KOPT-K1 (cell line): ENCODE data around the gene ARSB.
"Not testable (repeated sequence)": the region's sequence is repeated elsewhere in the genome, so short reads cannot be mapped to it uniquely, and the experiment has no call there.

Source experiments
- H3K27ac ChIP-seq: fragments of 200-600 bp; sonication (generic); 2 replicates; pipeline ENCODE4 v1.5.1; 2016; ENCODE audit warnings: antibody characterized with exemption, mild to moderate bottlenecking, low read depth, low read length; ENCODE audit not compliant: poor library complexity, severe bottlenecking
- H3K36me3 ChIP-seq: fragments of 200-600 bp; sonication (generic); 2 replicates; pipeline ENCODE4 v1.5.1; 2017; ENCODE audit warnings: antibody characterized with exemption, mild to moderate bottlenecking, low read length, moderate library complexity; ENCODE audit not compliant: insufficient read depth
- H3K9me3 ChIP-seq: fragments of 200-600 bp; sonication (generic); 2 replicates; pipeline ENCODE4 v1.5.1; 2017; ENCODE audit warnings: antibody characterized with exemption, low read length, mild to moderate bottlenecking; ENCODE audit not compliant: insufficient read depth, poor library complexity, severe bottlenecking

The ARSB gene

DNA sequence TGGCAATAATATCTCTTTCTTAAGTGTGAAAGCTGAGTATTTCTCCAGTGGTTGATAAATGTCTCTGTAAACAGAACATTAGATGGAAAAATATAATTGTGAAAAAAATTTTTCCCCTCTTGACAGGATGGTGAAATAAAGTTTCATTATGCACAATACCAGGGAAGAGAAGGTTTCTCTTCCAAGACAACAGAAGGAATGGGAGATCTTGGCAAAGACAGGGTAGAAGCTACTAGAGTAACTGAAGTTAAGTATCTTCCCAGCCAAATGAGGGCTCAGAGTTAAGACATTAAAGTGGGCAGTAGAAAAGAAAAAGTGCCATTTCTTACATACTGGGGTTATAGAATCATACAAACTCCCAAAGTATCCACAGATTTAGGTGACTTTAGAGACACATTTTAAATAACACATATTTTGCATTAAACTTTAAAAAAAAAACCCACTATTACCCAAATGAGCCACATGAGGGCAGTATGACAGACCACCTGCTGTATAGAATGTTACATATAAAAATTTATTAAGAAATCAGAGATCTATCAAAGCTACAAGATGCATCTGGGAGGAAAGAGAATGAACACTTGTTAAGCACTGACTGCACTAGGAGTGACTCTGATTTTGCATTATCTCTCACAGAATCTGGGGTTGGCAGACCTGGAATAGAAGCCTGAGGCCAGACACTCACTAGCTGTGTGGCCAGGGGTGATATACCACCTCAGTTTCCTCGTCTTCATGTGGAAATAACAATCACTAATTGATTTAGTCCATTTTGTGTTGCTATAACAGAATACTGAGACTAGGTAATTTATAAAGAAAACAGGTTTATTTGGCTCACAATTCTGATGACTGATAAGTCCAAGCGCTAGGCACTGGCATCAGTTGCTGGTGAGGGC is 98.5 kb downstream of the ARSB start:
- Histone ChIP-seq H3K9me3 (no peaks in the 10 kb centered on the region), H3K36me3 (no peaks in the 10 kb centered on the region), H3K27ac (no peak overlapping the region)

DNA sequence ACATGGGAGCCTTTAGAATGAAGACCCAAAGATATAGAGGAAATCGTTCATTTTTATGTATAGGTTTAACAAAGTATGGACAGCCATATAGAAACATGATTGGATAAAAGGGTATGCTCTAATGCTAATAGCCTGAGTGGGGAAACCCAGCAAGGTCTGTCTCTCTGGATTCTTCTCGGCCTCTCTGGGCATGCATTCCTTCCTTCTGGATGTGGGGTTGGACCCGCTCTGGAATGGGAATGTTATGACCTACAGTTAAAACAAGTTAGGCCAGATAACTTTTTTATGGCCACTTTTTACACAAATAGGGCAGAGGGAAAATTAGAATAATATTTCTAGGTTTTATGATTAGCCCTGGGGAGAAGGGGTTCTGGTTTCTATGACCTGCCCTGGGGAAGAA is 103.2 kb downstream of the ARSB start:
- H3K36me3 ChIP-seq, result no peaks in the 10 kb centered on the region
- H3K9me3 ChIP-seq, result no peaks in the 10 kb centered on the region
- no peak overlapping the region for H3K27ac ChIP-seq

GRCh38 chr5:78879516-78879915 is 105.6 kb downstream of the ARSB start:
- H3K36me3 ChIP-seq, result no peaks in the 10 kb centered on the region
- H3K27ac ChIP-seq, result no peak overlapping the region
- H3K9me3 ChIP-seq, result no peaks in the 10 kb centered on the region

- peaks cover 11% of the 10 kb centered on the region for H3K9me3 ChIP-seq
- not testable (repeated sequence) for H3K27ac ChIP-seq, H3K36me3 ChIP-seq
These were observed 119.0 kb downstream of the ARSB start for GRCh38 chr5:78866076-78866475.

DNA sequence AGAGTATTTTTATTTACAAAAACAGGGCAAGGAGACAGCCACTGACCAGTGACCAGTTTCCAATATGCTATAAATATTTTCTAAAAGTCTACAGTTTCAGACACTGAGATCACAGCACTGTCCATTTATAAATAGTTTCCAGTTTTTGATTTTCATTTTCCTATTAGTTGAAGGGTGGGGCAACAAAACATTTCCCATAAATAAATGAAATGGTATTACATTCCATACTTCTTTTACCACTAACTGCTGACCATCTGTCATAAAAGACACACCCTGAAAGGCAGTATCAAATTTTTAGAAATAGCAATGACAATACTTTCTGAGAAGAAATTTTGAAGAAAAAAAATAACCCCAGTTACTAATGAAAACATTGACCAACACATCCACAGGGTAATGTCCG is 126.7 kb downstream of the ARSB start:
- H3K36me3 ChIP-seq, result 0 out of 2 replicates have a peak, but pooled peaks cover 9% of the 10 kb centered on the region
- H3K27ac ChIP-seq, result no peak overlapping the region
- peaks cover 29% of the 10 kb centered on the region for H3K9me3 ChIP-seq

GRCh38 chr5:78855026-78855425 is 130.1 kb downstream of the ARSB start:
- peaks cover 31% of the 10 kb centered on the region for H3K9me3 ChIP-seq
- H3K36me3 ChIP-seq, result 0 out of 2 replicates have a peak, but pooled peaks cover 9% of the 10 kb centered on the region
- H3K27ac ChIP-seq, result no peak overlapping the region

DNA sequence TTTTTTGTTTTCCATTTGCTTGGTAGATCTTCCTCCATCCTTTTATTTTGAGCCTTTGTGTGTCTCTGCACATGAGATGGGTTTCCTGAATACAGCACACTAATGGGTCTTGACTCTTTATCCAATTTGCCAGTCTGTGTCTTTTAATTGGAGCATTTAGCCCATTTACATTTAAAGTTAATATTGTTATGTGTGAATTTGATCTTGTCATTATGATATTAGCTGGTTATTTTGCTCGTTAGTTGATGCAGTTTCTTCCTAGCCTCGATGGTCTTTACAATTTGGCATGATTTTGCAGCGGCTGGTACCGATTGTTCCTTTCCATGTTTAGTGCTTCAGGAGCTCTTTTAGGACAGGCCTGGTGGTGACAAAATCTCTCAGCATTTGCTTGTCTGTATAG is 133.2 kb downstream of the ARSB start:
- not testable (repeated sequence) for H3K27ac ChIP-seq, H3K36me3 ChIP-seq
- peaks cover 26% of the 10 kb centered on the region for H3K9me3 ChIP-seq

- Histone ChIP-seq H3K36me3 (no peaks in the 10 kb centered on the region), H3K9me3 (no peaks in the 10 kb centered on the region), H3K27ac (no peak overlapping the region)
These were observed 139.6 kb downstream of the ARSB start for GRCh38 chr5:78845470-78845869.

DNA sequence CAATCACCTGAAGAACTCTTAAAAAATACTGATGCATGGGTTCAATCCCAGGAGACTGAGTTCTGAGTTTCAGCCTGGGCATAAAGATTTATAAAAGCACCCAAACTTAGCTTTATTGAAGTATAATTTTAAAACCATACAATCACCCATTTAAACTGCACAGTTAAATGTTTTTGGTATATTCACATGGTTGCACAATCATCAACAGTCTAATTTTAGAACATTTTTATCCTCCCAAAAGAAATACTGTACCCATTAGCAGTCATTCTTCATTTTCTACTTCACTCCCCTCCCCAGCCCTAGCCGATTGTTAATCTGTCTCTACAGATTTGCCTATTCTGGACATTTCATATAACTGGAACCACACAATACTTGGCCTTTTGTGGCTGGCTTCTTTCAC is 141.7 kb downstream of the ARSB start:
- H3K9me3 ChIP-seq, result no peaks in the 10 kb centered on the region
- no peak overlapping the region for H3K27ac ChIP-seq

DNA sequence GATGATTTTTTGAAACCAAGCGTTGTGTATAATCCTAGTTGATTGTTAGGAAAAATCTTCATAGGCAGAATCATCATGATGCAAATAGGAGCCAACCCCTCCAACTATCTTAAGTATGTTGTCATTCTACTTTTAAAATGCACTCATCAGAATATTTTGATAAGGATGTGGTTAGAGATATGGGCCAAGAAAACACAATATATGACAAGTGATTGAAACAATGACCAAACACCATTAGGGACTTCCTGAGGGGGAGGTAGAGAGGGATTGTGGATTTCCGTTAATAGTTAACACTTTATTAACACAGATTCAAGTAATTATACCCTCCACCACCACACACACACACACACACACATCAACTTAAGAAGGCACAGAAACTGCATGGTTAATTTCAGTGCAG is 143.3 kb downstream of the ARSB start:
- Histone ChIP-seq H3K27ac (no peak overlapping the region), H3K36me3 (no peaks in the 10 kb centered on the region; the same call in 1 of the 2 replicates), H3K9me3 (no peaks in the 10 kb centered on the region)

More for the DNA sequence above, 141.7 kb downstream of the ARSB start:
- H3K36me3 ChIP-seq, result no peaks in the 10 kb centered on the region; the same call in 1 of the 2 replicates

DNA sequence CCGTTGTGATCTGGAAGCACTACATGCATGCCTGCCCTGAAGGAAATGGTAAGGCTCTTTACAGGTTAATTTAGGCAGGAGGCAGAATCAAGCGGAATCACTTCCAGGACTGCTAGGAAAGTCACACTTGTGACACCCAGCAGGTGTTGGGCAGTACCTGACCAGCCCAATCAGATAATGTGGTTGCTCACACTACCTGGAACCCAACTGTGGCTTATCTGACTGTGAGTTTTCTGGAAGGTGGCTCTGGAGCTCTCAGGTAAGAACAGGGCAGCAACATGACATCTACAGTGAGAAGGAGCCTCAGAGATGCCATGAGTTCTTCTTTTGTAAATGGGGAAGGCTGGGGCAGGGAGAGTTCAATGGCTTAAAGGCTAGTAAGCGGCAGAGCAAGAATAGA is 146.4 kb downstream of the ARSB start:
- H3K36me3 ChIP-seq, result no peaks in the 10 kb centered on the region; the same call in 1 of the 2 replicates

DNA sequence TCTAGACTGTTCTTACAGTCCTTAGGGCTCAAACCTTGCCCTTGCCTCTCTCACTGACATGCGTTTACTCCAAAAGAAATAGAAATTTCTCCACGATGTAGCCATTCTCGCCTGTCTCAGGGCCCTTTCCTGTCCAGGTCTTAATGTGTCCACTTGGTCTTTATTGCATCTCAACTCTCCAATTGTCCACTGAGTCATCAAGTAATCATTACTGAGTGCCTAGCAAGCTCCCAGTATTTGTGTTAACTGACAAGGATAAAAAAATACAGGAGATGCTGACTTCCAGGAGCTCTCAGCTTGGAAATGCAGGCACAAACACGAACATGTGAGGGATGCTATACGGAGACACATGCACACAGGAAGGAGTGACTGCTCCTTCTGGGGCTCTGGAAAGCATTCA is 147.3 kb downstream of the ARSB start:
- no peaks in the 10 kb centered on the region; the same call in 1 of the 2 replicates for H3K36me3 ChIP-seq
- H3K27ac ChIP-seq, result no peak overlapping the region
- no peaks in the 10 kb centered on the region for H3K9me3 ChIP-seq

More for the DNA sequence above, 146.4 kb downstream of the ARSB start:
- H3K9me3 ChIP-seq, result no peaks in the 10 kb centered on the region
- no peak overlapping the region for H3K27ac ChIP-seq

- Histone ChIP-seq H3K9me3 (no peaks in the 10 kb centered on the region), H3K36me3 (no peaks in the 10 kb centered on the region; the same call in 1 of the 2 replicates), H3K27ac (no peak overlapping the region)
These were observed 149.9 kb downstream of the ARSB start for GRCh38 chr5:78835176-78835575.

DNA sequence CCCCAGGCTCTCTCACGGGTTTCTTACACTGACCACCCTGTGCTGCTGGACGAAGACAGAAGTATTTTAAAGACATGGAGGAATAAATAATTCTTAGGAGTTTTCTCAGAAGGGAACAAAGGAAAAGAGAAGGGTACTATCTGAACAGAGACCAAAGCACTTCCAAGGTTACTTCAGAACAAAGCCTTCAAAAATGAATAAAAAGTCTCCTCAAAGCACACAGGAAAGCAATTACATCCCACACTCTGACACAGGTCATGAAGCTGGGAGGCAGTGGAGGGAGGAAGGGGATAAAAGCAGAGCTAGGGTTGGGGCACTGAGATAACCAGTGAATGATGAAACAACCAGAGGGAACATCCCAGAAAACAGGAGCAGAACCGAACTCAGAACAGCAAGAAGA is 151.8 kb downstream of the ARSB start:
- Histone ChIP-seq H3K36me3 (no peaks in the 10 kb centered on the region; the same call in 1 of the 2 replicates), H3K27ac (no peak overlapping the region), H3K9me3 (no peaks in the 10 kb centered on the region)

DNA sequence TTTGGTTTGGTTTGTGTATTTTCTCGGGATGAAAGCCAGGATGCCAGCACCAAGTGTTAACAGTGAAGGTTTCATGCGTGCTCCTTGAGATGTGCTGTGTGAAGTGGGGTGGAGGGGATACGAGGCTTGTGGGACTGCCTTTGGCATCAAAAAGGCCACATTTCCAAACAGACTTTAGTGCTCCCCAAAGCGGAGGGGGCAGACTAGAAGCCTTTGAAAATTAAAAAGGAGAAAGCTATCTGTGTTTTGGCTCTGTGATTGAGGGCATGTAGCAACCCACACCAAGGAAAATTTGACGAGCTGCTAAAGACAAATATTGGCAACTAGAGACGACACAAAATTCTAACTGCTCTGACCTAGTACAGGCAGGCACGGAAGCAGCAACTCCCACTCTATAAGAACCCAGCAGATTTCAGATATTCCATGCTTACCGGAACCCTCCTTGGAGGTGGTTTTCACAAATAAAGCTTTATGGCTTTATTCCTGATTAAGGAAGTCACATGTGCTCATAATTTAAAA is 154.5 kb downstream of the ARSB start:
- no peaks in the 10 kb centered on the region for H3K9me3 ChIP-seq
- no peaks in the 10 kb centered on the region for H3K36me3 ChIP-seq
- no peak overlapping the region for H3K27ac ChIP-seq
